ENCODE results near the gene HECTD2. TPM values are rescaled to one million over a fixed set of nuclear protein-coding genes. Genes with fewer than 3 reads are reported as not detected.
"Not testable (repeated sequence)": the region's sequence is repeated elsewhere in the genome, so short reads cannot be mapped to it uniquely, and the experiment has no call there.

The HECTD2 gene
- polyA plus RNA-seq, 1 donor = 38.4 TPM

GRCh38 chr10:91471602-91472001 is 61.5 kb downstream of the HECTD2 start:
- no peak for DNase-seq

GRCh38 chr10:91472911-91473310 is 62.8 kb downstream of the HECTD2 start:
- no peak for DNase-seq

GRCh38 chr10:91474009-91474408 is 63.9 kb downstream of the HECTD2 start:
- DNase-seq = no peak

- DNase-seq = no peak
Measured at GRCh38 chr10:91477236-91477635, 67.1 kb downstream of the HECTD2 start.

GRCh38 chr10:91479583-91479982 is 69.4 kb downstream of the HECTD2 start:
- no peak for DNase-seq

- no peak for DNase-seq
Measured at GRCh38 chr10:91487911-91488582, 77.9 kb downstream of the HECTD2 start.

- DNase-seq = peak; percentile 11
Measured at GRCh38 chr10:91493313-91493712, 83.2 kb downstream of the HECTD2 start.

GRCh38 chr10:91495402-91495801 is 85.3 kb downstream of the HECTD2 start:
- DNase-seq = no peak

- DNase-seq = no peak
Measured at GRCh38 chr10:91496016-91496415, 85.9 kb downstream of the HECTD2 start.

- DNase-seq = no peak
Measured at GRCh38 chr10:91511549-91512330, 101.6 kb downstream of the HECTD2 start.

- DNase-seq = no peak
Measured at GRCh38 chr10:91512458-91512857, 102.3 kb downstream of the HECTD2 start.

GRCh38 chr10:91513598-91514424 is 103.7 kb downstream of the HECTD2 start:
- no peak for DNase-seq

GRCh38 chr10:91514787-91515186 is 104.6 kb downstream of the HECTD2 start:
- DNase-seq = no peak

- DNase-seq = no peak
Measured at GRCh38 chr10:91517394-91517793, 107.2 kb downstream of the HECTD2 start.

GRCh38 chr10:91519899-91520514 is 109.9 kb downstream of the HECTD2 start:
- DNase-seq = no peak

- DNase-seq = no peak
Measured at GRCh38 chr10:91520661-91521060, 110.5 kb downstream of the HECTD2 start.

- no peak for DNase-seq
Measured at GRCh38 chr10:91521439-91521838, 111.3 kb downstream of the HECTD2 start.

GRCh38 chr10:91525896-91526712 is 116.0 kb downstream of the HECTD2 start:
- DNase-seq = no peak

- no peak for DNase-seq
Measured at GRCh38 chr10:91528080-91528479, 117.9 kb downstream of the HECTD2 start.

GRCh38 chr10:91528768-91529167 is 118.6 kb downstream of the HECTD2 start:
- no peak for DNase-seq

- not testable (repeated sequence) for DNase-seq
Measured at GRCh38 chr10:91534789-91535188, 124.6 kb downstream of the HECTD2 start.

Measured in left kidney (tissue), 2 donors.